Left lung (tissue), 10 donors: Measurements from ENCODE around the gene CWF19L1. TPM values are rescaled to one million over a fixed set of nuclear protein-coding genes. Genes with fewer than 3 reads are reported as not detected.
"Not testable (repeated sequence)": the region's sequence is repeated elsewhere in the genome, so short reads cannot be mapped to it uniquely, and the experiment has no call there.

ENCODE experiments used
- ATAC-seq: fragments of 200-7000 bp; cut with Tn5 transposase; one replicate; pipeline ENCODE4 v1.9.1; 2020; ENCODE audit warnings: moderate library complexity
- DNase-seq, 4 donors: peaks; one replicate each; pipeline ENCODE4 v3.0.0-alpha.2; 2013 to 2020
- H3K27ac ChIP-seq, 2 donors: fragments of 200-600 bp; sonication (generic) in 1 of 2; one replicate each; pipeline versions ENCODE4 v1.5.0 to v1.8.0; 2020 to 2021
- H3K27me3 ChIP-seq, 2 donors: fragments of 200-600 bp; sonication (generic) in 1 of 2; one replicate each; pipeline versions ENCODE4 v1.5.0 to v1.8.0; 2020 to 2021
- H3K36me3 ChIP-seq, 2 donors: fragments of 200-600 bp; sonication (generic) in 1 of 2; one replicate each; pipeline versions ENCODE4 v1.5.0 to v1.8.0; 2020 to 2021
- H3K4me1 ChIP-seq, 2 donors: fragments of 200-600 bp; one replicate each; pipeline ENCODE4 v1.8.0; 2021
- H3K4me3 ChIP-seq, 2 donors: fragments of 200-600 bp; sonication (generic) in 1 of 2; one replicate each; pipeline versions ENCODE4 v1.5.0 to v1.8.0; 2020 to 2021; ENCODE audit warnings: mild to moderate bottlenecking in 1 of 2
- H3K9me3 ChIP-seq, 2 donors: fragments of 200-600 bp; sonication (generic) in 1 of 2; one replicate each; pipeline versions ENCODE4 v1.5.0 to v1.8.0; 2020 to 2021
- CTCF ChIP-seq, 2 donors: fragments of 200-600 bp; sonication (generic) in 1 of 2; IDR thresholded peaks; one replicate each; pipeline versions ENCODE4 v1.5.0 to v1.8.0; 2021; ENCODE audit warnings: antibody characterized with exemption in 2 of 2
- intact Hi-C, 2 donors: fragments of 100-400 bp; cut with DNase I; formaldehyde crosslinking; loops; one replicate each; pipeline versions ENCODE4 v1.11.2 to v1.14.2; 2022
- polyA plus RNA-seq, 6 donors: library from polyadenylated mRNA; unstranded; fragments of 120-200 nt; gene quantifications; one replicate each; pipeline ENCODE4 v1.2.1, GENCODE V29; 2013; ENCODE audit not compliant: insufficient read length in 6 of 6
- total RNA-seq, 2 donors: library from RNA; stranded (reverse); fragmentation: NEBNext Ultra II Directional; extraction: Animal tissue kit (Norgen Biotek cat#: 25700); gene quantifications; one replicate each; pipeline ENCODE4 v1.2.1, GENCODE V29; 2021
- donor health status: DM: no; HTN: yes; CAD: no.
- donor health status: DM: no; HTN: no; CAD: no.

The CWF19L1 gene
- total and polyA plus RNA-seq, 8 donors: 17.5 to 37.2 (median 33.2) TPM

- TF ChIP-seq CTCF (IDR thresholded peaks at IDR 0.05): no peak
- no peak for ATAC-seq
Measured at GRCh38 chr10:100293066-100293465, 25.6 kb upstream of the CWF19L1 start.

GRCh38 chr10:100292300-100292699 lies 24.9 kb upstream of the CWF19L1 start:
- ATAC-seq: peak; percentile 67
- H3K36me3 ChIP-seq: not testable (repeated sequence)
- H3K27ac ChIP-seq: peak overlapping the region in 1 of 2 donors; percentile 28

More at GRCh38 chr10:100293066-100293465, 25.6 kb upstream of the CWF19L1 start:
- intact Hi-C loops: no loop called here
- no peak overlapping the region for H3K4me3 ChIP-seq
- peaks cover 0 to 34% of the 10 kb centered on the region in 2 donors for H3K27me3 ChIP-seq
- H3K9me3 ChIP-seq: no peaks in the 10 kb centered on the region
- peaks cover 0 to 27% of the 10 kb centered on the region in 2 donors for H3K4me1 ChIP-seq
- no peaks in the 10 kb centered on the region for H3K36me3 ChIP-seq
- no peak overlapping the region for H3K27ac ChIP-seq
- DNase-seq: no peak

GRCh38 chr10:100291356-100291755 lies 23.9 kb upstream of the CWF19L1 start:
- intact Hi-C loops: no loop called here
- DNase-seq (no peak), ATAC-seq (no peak)
- Histone ChIP-seq H3K36me3 (no peaks in the 10 kb centered on the region), H3K9me3 (no peaks in the 10 kb centered on the region), H3K4me3 (no peak overlapping the region), H3K27ac (peak overlapping the region; percentile 28 to 51), H3K27me3 (peaks cover 0 to 23% of the 10 kb centered on the region in 2 donors), H3K4me1 (peaks cover 5 to 34% of the 10 kb centered on the region in 2 donors)
- TF ChIP-seq CTCF (IDR thresholded peaks at IDR 0.05): no peak

More at GRCh38 chr10:100292300-100292699, 24.9 kb upstream of the CWF19L1 start:
- H3K9me3 ChIP-seq, H3K4me3 ChIP-seq, intact Hi-C loops: not testable (repeated sequence)
- peaks cover 0 to 32% of the 10 kb centered on the region in 2 donors for H3K27me3 ChIP-seq
- peak in 1 of 4 donors; percentile 67 for DNase-seq
- H3K4me1 ChIP-seq: peaks cover 0 to 27% of the 10 kb centered on the region in 2 donors

GRCh38 chr10:100289641-100290040 lies 22.2 kb upstream of the CWF19L1 start:
- H3K9me3 ChIP-seq: no peaks in the 10 kb centered on the region
- H3K4me1 ChIP-seq: peaks cover 9 to 48% of the 10 kb centered on the region in 2 donors
- intact Hi-C loops: no loop called here
- peaks cover 0 to under 1% of the 10 kb centered on the region in 2 donors for H3K36me3 ChIP-seq
- ATAC-seq: no peak
- H3K4me3 ChIP-seq: no peak overlapping the region
- H3K27ac ChIP-seq: no peak overlapping the region
- no peak for TF ChIP-seq CTCF (IDR thresholded peaks at IDR 0.05)
- H3K27me3 ChIP-seq: peaks cover 0 to 7% of the 10 kb centered on the region in 2 donors
- no peak for DNase-seq

GRCh38 chr10:100288196-100288595 lies 20.8 kb upstream of the CWF19L1 start:
- Histone ChIP-seq H3K4me1 (peaks cover 9 to 63% of the 10 kb centered on the region in 2 donors), H3K27me3 (no peaks in the 10 kb centered on the region), H3K27ac (no peak overlapping the region), H3K9me3 (no peaks in the 10 kb centered on the region), H3K36me3 (peaks cover 0 to 15% of the 10 kb centered on the region in 2 donors), H3K4me3 (no peak overlapping the region)
- ATAC-seq: no peak
- intact Hi-C loops: no loop called here
- no peak for DNase-seq
- no peak for TF ChIP-seq CTCF (IDR thresholded peaks at IDR 0.05)

- intact Hi-C loops: no loop called here
- no peak for ATAC-seq
Measured at GRCh38 chr10:100287756-100288155, 20.3 kb upstream of the CWF19L1 start.

More at GRCh38 chr10:100287756-100288155, 20.3 kb upstream of the CWF19L1 start:
- no peak overlapping the region for H3K27ac ChIP-seq
- H3K9me3 ChIP-seq: no peaks in the 10 kb centered on the region
- no peaks in the 10 kb centered on the region for H3K27me3 ChIP-seq
- no peak for TF ChIP-seq CTCF (IDR thresholded peaks at IDR 0.05)
- no peak for DNase-seq
- H3K4me1 ChIP-seq: peaks cover 9 to 67% of the 10 kb centered on the region in 2 donors
- no peak overlapping the region for H3K4me3 ChIP-seq
- peaks cover 0 to 19% of the 10 kb centered on the region in 2 donors for H3K36me3 ChIP-seq
